ENCODE measurements around the gene KIF25. TPM values are rescaled to one million over a fixed set of nuclear protein-coding genes. Genes with fewer than 3 reads are reported as not detected.

KIF25 gene
- total and polyA plus RNA-seq, 4 experiments from 2014 or later, result not detected

DNA sequence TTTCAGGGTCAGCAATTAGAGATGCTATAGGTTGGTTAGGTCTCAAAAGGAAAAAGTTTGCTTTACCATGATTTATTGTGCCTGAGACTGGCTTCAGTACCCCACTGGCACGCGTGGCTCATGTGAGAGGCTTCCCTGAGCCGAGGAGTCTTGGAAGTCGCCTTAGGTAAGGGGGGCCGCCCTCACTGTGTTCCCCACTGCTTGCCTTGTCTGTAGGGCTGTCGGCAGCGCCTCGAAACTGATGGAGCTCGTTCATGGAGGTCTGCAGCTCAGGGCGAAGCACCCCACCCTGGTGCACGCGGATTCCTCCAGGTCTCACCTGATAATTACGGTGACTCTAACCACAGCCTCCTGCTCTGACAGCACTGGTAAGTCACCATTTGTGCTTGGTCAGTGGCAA lies 42.4 kb downstream of the KIF25 start:
- H3K4me3 ChIP-seq (ENCODE audit: low read length in 2 of 2), result no peak overlapping the region
- Mint-ChIP-seq H3K4me3 (no peak overlapping the region), H3K36me3 (no peaks in the 10 kb centered on the region), H3K27me3 (peaks cover 8 to 17% of the 10 kb centered on the region in 2 donors), H3K4me1 (peaks cover 0 to 12% (median 2%) of the 10 kb centered on the region in 4 donors), H3K27ac (no peak overlapping the region), H3K9me3 (peaks cover 0 to 45% (median 29%) of the 10 kb centered on the region in 8 donors)
- no peaks in the 10 kb centered on the region for H3K36me3 ChIP-seq (ENCODE audit: insufficient read depth, low read length)
- intact Hi-C loops (cut with micrococcal nuclease), result no loop called here
- CTCF ChIA-PET (ENCODE audit: partially characterized antibody), result no interaction called here
- H3K4me1 ChIP-seq (ENCODE audit: insufficient read depth, low read length), result no peaks in the 10 kb centered on the region
- no peaks in the 10 kb centered on the region for H3K9me3 ChIP-seq (ENCODE audit: control insufficient read depth in 1 of 2, low read length in 2 of 2)
- H3K27ac ChIP-seq (ENCODE audit: low read depth, low read length), result no peak overlapping the region
- DNase-seq, result no peak
- POLR2A ChIA-PET (ENCODE audit: partially characterized antibody), result no interaction called here
- H3K27me3 ChIP-seq (ENCODE audit: insufficient read depth, low read length), result peaks cover 4% of the 10 kb centered on the region

DNA sequence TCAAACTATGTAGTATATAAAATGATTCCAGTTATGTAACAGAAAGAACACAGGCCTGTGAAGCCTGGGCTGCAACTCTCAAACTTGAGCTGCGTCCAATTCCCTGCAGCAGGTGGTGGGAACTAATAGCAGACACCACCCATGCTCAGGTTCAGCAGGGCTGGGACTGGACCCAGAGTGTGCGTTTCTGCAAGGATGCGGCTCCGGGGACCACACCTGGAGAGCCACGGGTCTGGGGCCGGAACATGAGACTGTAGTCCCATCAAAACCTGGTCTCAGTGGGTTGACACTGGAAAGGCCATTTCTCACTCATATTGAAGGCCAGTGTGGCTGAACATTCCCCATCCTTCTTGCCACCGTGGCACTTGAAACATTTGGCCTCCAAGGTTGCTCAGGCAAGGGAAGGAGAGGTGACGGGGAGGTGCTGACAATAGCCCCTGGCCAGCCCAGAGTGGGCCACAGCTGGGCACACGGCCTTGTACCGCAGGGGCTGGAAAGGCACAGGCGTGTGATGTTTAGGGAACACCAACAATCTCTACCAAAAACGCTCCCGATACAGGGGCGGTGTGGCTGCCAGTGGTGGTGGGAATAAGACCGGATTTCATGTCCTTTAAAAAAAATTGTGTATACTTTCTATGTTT lies 43.5 kb downstream of the KIF25 start:
- Mint-ChIP-seq H3K4me3 (no peak overlapping the region), H3K27me3 (peaks cover 8 to 12% of the 10 kb centered on the region in 2 donors), H3K4me1 (peaks cover 0 to 3% (median 1%) of the 10 kb centered on the region in 4 donors), H3K9me3 (peaks cover 0 to 44% (median 29%) of the 10 kb centered on the region in 8 donors), H3K27ac (no peak overlapping the region), H3K36me3 (no peaks in the 10 kb centered on the region)
- Histone ChIP-seq H3K9me3 (ENCODE audit: control insufficient read depth in 1 of 2, low read length in 2 of 2) (no peaks in the 10 kb centered on the region), H3K27ac (ENCODE audit: low read depth, low read length) (no peak overlapping the region), H3K27me3 (ENCODE audit: insufficient read depth, low read length) (no peaks in the 10 kb centered on the region), H3K4me1 (ENCODE audit: insufficient read depth, low read length) (no peaks in the 10 kb centered on the region), H3K4me3 (ENCODE audit: low read length in 2 of 2) (no peak overlapping the region), H3K36me3 (ENCODE audit: insufficient read depth, low read length) (no peaks in the 10 kb centered on the region)
- CTCF ChIA-PET (ENCODE audit: partially characterized antibody), result no interaction called here
- POLR2A ChIA-PET (ENCODE audit: partially characterized antibody), result no interaction called here
- DNase-seq, result no peak
- intact Hi-C loops (cut with micrococcal nuclease), result no loop called here

DNA sequence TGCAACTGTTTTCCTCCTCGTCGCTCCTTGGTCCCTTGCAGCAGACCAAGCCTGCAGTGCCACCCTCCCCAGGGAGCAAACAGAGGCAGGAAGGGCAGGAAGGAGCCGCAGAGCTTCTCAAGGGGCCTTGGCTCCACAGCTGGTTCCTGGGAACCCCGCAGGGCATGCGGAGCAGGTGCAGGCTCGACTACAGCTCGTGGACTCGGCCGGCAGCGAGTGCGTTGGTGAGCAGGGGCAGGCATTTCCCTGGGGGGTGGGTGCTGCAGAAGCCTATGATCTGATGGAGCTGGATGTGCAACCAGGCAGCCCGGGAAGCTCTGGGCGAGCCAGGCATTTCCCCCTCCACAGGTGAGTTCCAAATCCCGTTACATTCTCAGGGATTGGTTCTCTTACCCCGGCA lies 44.5 kb downstream of the KIF25 start:
- Mint-ChIP-seq H3K9me3 (peaks cover 0 to 42% (median 28%) of the 10 kb centered on the region in 8 donors), H3K4me1 (no peaks in the 10 kb centered on the region), H3K27ac (no peak overlapping the region), H3K27me3 (peaks cover 3 to 10% of the 10 kb centered on the region in 2 donors), H3K4me3 (no peak overlapping the region), H3K36me3 (no peaks in the 10 kb centered on the region)
- no peak for DNase-seq
- H3K4me1 ChIP-seq (ENCODE audit: insufficient read depth, low read length), result no peaks in the 10 kb centered on the region
- no peaks in the 10 kb centered on the region for H3K36me3 ChIP-seq (ENCODE audit: insufficient read depth, low read length)
- CTCF ChIA-PET (ENCODE audit: partially characterized antibody), result no interaction called here
- no peak overlapping the region for H3K27ac ChIP-seq (ENCODE audit: low read depth, low read length)
- no peaks in the 10 kb centered on the region for H3K9me3 ChIP-seq (ENCODE audit: control insufficient read depth in 1 of 2, low read length in 2 of 2)
- H3K4me3 ChIP-seq (ENCODE audit: low read length in 2 of 2), result no peak overlapping the region
- H3K27me3 ChIP-seq (ENCODE audit: insufficient read depth, low read length), result no peaks in the 10 kb centered on the region
- POLR2A ChIA-PET (ENCODE audit: partially characterized antibody), result no interaction called here
- intact Hi-C loops (cut with micrococcal nuclease), result no loop called here

- H3K9me3 ChIP-seq (ENCODE audit: control insufficient read depth in 1 of 2, low read length in 2 of 2), result no peaks in the 10 kb centered on the region
- no peaks in the 10 kb centered on the region for H3K36me3 ChIP-seq (ENCODE audit: insufficient read depth, low read length)
- no peak for DNase-seq
- no peak overlapping the region for H3K27ac ChIP-seq (ENCODE audit: low read depth, low read length)
- CTCF ChIA-PET (ENCODE audit: partially characterized antibody), result no interaction called here
- peaks cover 0 to 38% (median 25%) of the 10 kb centered on the region in 8 donors for H3K9me3 Mint-ChIP-seq
- peaks cover 0 to 4% of the 10 kb centered on the region in 2 donors for H3K27me3 Mint-ChIP-seq
- no peaks in the 10 kb centered on the region for H3K4me1 Mint-ChIP-seq
- H3K4me3 Mint-ChIP-seq, result no peak overlapping the region
- no peaks in the 10 kb centered on the region for H3K27me3 ChIP-seq (ENCODE audit: insufficient read depth, low read length)
- no peak overlapping the region for H3K4me3 ChIP-seq (ENCODE audit: low read length in 2 of 2)
- intact Hi-C loops (cut with micrococcal nuclease), result no loop called here
- POLR2A ChIA-PET (ENCODE audit: partially characterized antibody), result no interaction called here
- no peaks in the 10 kb centered on the region for H3K4me1 ChIP-seq (ENCODE audit: insufficient read depth, low read length)
- H3K36me3 Mint-ChIP-seq, result no peaks in the 10 kb centered on the region
- no peak overlapping the region for H3K27ac Mint-ChIP-seq
Observed at GRCh38 chr6:168042426-168043192, 45.1 kb downstream of the KIF25 start.

GRCh38 chr6:168043193-168043847 lies 45.8 kb downstream of the KIF25 start:
- Mint-ChIP-seq H3K4me1 (no peaks in the 10 kb centered on the region), H3K36me3 (no peaks in the 10 kb centered on the region), H3K4me3 (no peak overlapping the region), H3K27ac (no peak overlapping the region), H3K9me3 (peaks cover 0 to 32% (median 23%) of the 10 kb centered on the region in 8 donors), H3K27me3 (no peaks in the 10 kb centered on the region)
- ChIA-PET POLR2A (ENCODE audit: partially characterized antibody) (no interaction called here), CTCF (ENCODE audit: partially characterized antibody) (no interaction called here)
- Histone ChIP-seq H3K27me3 (ENCODE audit: insufficient read depth, low read length) (no peaks in the 10 kb centered on the region), H3K27ac (ENCODE audit: low read depth, low read length) (no peak overlapping the region), H3K9me3 (ENCODE audit: control insufficient read depth in 1 of 2, low read length in 2 of 2) (no peaks in the 10 kb centered on the region), H3K4me3 (ENCODE audit: low read length in 2 of 2) (no peak overlapping the region), H3K4me1 (ENCODE audit: insufficient read depth, low read length) (no peaks in the 10 kb centered on the region), H3K36me3 (ENCODE audit: insufficient read depth, low read length) (no peaks in the 10 kb centered on the region)
- no peak for DNase-seq
- intact Hi-C loops (cut with micrococcal nuclease), result no loop called here

- Mint-ChIP-seq H3K9me3 (peaks cover 0 to 26% (median 18%) of the 10 kb centered on the region in 8 donors), H3K27ac (no peak overlapping the region), H3K4me3 (no peak overlapping the region), H3K27me3 (no peaks in the 10 kb centered on the region), H3K36me3 (no peaks in the 10 kb centered on the region), H3K4me1 (no peaks in the 10 kb centered on the region)
- H3K27me3 ChIP-seq (ENCODE audit: insufficient read depth, low read length), result no peaks in the 10 kb centered on the region
- no peak overlapping the region for H3K4me3 ChIP-seq (ENCODE audit: low read length in 2 of 2)
- no peak for DNase-seq
- CTCF ChIA-PET (ENCODE audit: partially characterized antibody), result no interaction called here
- H3K9me3 ChIP-seq (ENCODE audit: control insufficient read depth in 1 of 2, low read length in 2 of 2), result no peaks in the 10 kb centered on the region
- no peaks in the 10 kb centered on the region for H3K36me3 ChIP-seq (ENCODE audit: insufficient read depth, low read length)
- intact Hi-C loops (cut with micrococcal nuclease), result no loop called here
- no peak overlapping the region for H3K27ac ChIP-seq (ENCODE audit: low read depth, low read length)
- no peaks in the 10 kb centered on the region for H3K4me1 ChIP-seq (ENCODE audit: insufficient read depth, low read length)
- POLR2A ChIA-PET (ENCODE audit: partially characterized antibody), result no interaction called here
Observed at GRCh38 chr6:168043848-168044415, 46.5 kb downstream of the KIF25 start.

GRCh38 chr6:168044521-168045130 lies 47.2 kb downstream of the KIF25 start:
- no peak for DNase-seq
- no peak overlapping the region for H3K4me3 ChIP-seq (ENCODE audit: low read length in 2 of 2)
- no peak overlapping the region for H3K27ac ChIP-seq (ENCODE audit: low read depth, low read length)
- intact Hi-C loops (cut with micrococcal nuclease), result no loop called here
- no peaks in the 10 kb centered on the region for H3K9me3 ChIP-seq (ENCODE audit: control insufficient read depth in 1 of 2, low read length in 2 of 2)
- ChIA-PET CTCF (ENCODE audit: partially characterized antibody) (no interaction called here), POLR2A (ENCODE audit: partially characterized antibody) (no interaction called here)
- H3K9me3 Mint-ChIP-seq, result peaks cover 0 to 22% (median 14%) of the 10 kb centered on the region in 8 donors
- no peaks in the 10 kb centered on the region for H3K4me1 ChIP-seq (ENCODE audit: insufficient read depth, low read length)
- no peaks in the 10 kb centered on the region for H3K4me1 Mint-ChIP-seq
- H3K4me3 Mint-ChIP-seq, result no peak overlapping the region
- H3K27me3 ChIP-seq (ENCODE audit: insufficient read depth, low read length), result no peaks in the 10 kb centered on the region
- H3K27me3 Mint-ChIP-seq, result no peaks in the 10 kb centered on the region
- no peaks in the 10 kb centered on the region for H3K36me3 ChIP-seq (ENCODE audit: insufficient read depth, low read length)
- H3K36me3 Mint-ChIP-seq, result no peaks in the 10 kb centered on the region
- no peak overlapping the region for H3K27ac Mint-ChIP-seq
